ENCODE data around the gene MOCS2. TPM values are rescaled to one million over a fixed set of nuclear protein-coding genes. Genes with fewer than 3 reads are reported as not detected.

MOCS2 gene
- total and polyA plus RNA-seq, 10 of the 15 experiments (the other 5 are each of a cell fraction or from before 2014, with no cell fraction given), result 11.0 to 27.4 (median 22.5) TPM

DNA sequence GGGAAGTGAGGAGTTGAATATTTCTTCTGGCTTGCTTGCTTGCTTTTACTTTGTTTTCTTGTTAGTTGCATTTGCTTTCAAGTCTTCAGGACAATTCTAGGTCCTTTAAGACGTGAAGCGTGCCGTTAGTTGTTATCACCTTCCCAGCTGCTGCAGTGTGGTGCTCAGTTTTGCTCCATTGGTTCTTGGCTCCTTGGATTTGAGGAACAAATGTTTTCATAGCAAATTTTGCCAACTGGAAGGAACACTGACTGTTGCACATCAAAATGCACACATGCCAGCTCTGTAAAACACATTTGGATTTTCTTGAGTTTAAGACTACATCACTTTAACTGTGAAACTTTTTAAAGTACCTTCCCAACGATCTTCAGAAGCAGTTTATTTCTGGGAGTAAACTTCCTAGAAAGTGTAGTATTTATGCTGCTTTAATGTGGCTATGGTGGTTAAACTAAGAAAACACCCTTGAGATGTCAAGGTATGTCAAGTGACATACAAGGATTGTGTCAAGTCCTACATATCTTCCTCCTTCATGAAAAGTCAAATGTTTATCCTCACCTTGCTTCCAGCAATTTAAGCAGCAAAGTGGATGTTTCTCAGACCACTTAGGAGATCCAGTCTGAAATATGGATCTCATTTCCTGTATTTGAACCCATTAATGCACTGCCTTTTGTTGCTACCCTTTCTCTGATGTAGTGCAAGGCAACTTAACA lies 24.9 kb downstream of the MOCS2 start:
- DNase-seq (ENCODE audit: low read depth, low spot score) (no peak), ATAC-seq (no peak), FAIRE-seq (no peak)
- TF ChIP-seq SUPT20H (IDR thresholded peaks at IDR 0.05; ENCODE audit: borderline replicate concordance, control insufficient read depth, low read depth, low read length) (no peak), NR2C2 (IDR thresholded peaks at IDR 0.05; ENCODE audit: borderline replicate concordance, control insufficient read depth, insufficient read length, low read depth) (no peak), MTA2 (IDR thresholded peaks at IDR 0.05; ENCODE audit: low read depth) (no peak), EGR1 (IDR thresholded peaks at IDR 0.05; ENCODE audit: borderline replicate concordance in 1 of 2, low read depth in 2 of 2, low read length in 2 of 2) (no peak), ASH2L (IDR thresholded peaks at IDR 0.05; ENCODE audit: borderline replicate concordance, low read depth) (no peak), PML (IDR thresholded peaks at IDR 0.05; ENCODE audit: low read length) (no peak), RBBP5 (conservative IDR thresholded peaks at IDR 0.05) (no peak), SMAD5 (IDR thresholded peaks at IDR 0.05; ENCODE audit: low read depth) (no peak), BMI1 (IDR thresholded peaks at IDR 0.05; ENCODE audit: borderline replicate concordance) (no peak)
- TF ChIP-seq, protein P1, sequence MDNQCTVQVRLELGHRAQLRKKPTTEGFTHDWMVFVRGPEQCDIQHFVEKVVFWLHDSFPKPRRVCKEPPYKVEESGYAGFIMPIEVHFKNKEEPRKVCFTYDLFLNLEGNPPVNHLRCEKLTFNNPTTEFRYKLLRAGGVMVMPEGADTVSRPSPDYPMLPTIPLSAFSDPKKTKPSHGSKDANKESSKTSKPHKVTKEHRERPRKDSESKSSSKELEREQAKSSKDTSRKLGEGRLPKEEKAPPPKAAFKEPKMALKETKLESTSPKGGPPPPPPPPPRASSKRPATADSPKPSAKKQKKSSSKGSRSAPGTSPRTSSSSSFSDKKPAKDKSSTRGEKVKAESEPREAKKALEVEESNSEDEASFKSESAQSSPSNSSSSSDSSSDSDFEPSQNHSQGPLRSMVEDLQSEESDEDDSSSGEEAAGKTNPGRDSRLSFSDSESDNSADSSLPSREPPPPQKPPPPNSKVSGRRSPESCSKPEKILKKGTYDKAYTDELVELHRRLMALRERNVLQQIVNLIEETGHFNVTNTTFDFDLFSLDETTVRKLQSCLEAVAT (IDR thresholded peaks at IDR 0.05), result no peak
- TF ChIP-seq, protein P2, sequence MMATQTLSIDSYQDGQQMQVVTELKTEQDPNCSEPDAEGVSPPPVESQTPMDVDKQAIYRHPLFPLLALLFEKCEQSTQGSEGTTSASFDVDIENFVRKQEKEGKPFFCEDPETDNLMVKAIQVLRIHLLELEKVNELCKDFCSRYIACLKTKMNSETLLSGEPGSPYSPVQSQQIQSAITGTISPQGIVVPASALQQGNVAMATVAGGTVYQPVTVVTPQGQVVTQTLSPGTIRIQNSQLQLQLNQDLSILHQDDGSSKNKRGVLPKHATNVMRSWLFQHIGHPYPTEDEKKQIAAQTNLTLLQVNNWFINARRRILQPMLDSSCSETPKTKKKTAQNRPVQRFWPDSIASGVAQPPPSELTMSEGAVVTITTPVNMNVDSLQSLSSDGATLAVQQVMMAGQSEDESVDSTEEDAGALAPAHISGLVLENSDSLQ (IDR thresholded peaks at IDR 0.05), result no peak
- TF ChIP-seq, protein P3, sequence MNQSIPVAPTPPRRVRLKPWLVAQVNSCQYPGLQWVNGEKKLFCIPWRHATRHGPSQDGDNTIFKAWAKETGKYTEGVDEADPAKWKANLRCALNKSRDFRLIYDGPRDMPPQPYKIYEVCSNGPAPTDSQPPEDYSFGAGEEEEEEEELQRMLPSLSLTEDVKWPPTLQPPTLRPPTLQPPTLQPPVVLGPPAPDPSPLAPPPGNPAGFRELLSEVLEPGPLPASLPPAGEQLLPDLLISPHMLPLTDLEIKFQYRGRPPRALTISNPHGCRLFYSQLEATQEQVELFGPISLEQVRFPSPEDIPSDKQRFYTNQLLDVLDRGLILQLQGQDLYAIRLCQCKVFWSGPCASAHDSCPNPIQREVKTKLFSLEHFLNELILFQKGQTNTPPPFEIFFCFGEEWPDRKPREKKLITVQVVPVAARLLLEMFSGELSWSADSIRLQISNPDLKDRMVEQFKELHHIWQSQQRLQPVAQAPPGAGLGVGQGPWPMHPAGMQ (IDR thresholded peaks at IDR 0.05; ENCODE audit: borderline replicate concordance), result no peak
- TF ChIP-seq, protein P4, sequence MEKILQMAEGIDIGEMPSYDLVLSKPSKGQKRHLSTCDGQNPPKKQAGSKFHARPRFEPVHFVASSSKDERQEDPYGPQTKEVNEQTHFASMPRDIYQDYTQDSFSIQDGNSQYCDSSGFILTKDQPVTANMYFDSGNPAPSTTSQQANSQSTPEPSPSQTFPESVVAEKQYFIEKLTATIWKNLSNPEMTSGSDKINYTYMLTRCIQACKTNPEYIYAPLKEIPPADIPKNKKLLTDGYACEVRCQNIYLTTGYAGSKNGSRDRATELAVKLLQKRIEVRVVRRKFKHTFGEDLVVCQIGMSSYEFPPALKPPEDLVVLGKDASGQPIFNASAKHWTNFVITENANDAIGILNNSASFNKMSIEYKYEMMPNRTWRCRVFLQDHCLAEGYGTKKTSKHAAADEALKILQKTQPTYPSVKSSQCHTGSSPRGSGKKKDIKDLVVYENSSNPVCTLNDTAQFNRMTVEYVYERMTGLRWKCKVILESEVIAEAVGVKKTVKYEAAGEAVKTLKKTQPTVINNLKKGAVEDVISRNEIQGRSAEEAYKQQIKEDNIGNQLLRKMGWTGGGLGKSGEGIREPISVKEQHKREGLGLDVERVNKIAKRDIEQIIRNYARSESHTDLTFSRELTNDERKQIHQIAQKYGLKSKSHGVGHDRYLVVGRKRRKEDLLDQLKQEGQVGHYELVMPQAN (conservative IDR thresholded peaks at IDR 0.05), result no peak
- Histone ChIP-seq H3K9ac (ENCODE audit: control insufficient read depth, insufficient read depth, low read length) (no peak overlapping the region), H4K20me1 (ENCODE audit: control insufficient read depth, insufficient read depth) (no peaks in the 10 kb centered on the region), H3K4me3 (no peak overlapping the region), H3K27me3 (replicated peaks in 1 of 2; ENCODE audit: control insufficient read depth in 2 of 2, insufficient read depth in 2 of 2, low read length in 1 of 2) (no peaks in the 10 kb centered on the region; a peak in 1 of 4 replicates), H3K4me2 (ENCODE audit: control insufficient read depth, insufficient read depth) (no peak overlapping the region), H3K4me1 (ENCODE audit: control insufficient read depth, insufficient read depth, low read length) (peaks cover 5% of the 10 kb centered on the region; the same call in 1 of the 2 replicates), H3K9me3 (replicated peaks; ENCODE audit: control insufficient read depth, insufficient read depth, low read length) (no peaks in the 10 kb centered on the region), H2AFZ (ENCODE audit: control insufficient read depth, low read depth, low read length) (no peak overlapping the region), H3K79me2 (ENCODE audit: control insufficient read depth, insufficient read depth, low read length) (no peaks in the 10 kb centered on the region), H3K27ac (ENCODE audit: control insufficient read depth, insufficient read depth) (no peak overlapping the region), H3K36me3 (ENCODE audit: control insufficient read depth in 2 of 2, insufficient read depth in 2 of 2, low read length in 1 of 2) (no peaks in the 10 kb centered on the region)
- ChIA-PET POLR2A (no interaction called here), CTCF (no interaction called here), RAD21 (ENCODE audit: unreplicated experiment) (no interaction called here), SMC1A (ENCODE audit: uncharacterized antibody, unreplicated experiment) (no interaction called here)
- in situ Hi-C loops (cut with MboI) (no loop called here), intact Hi-C loops (cut with micrococcal nuclease; ENCODE audit: unreplicated experiment) (no loop called here)
- WGBS (ENCODE audit: insufficient coverage, insufficient replicate concordance, low lambda C conversion rate, missing lambda C conversion rate), result 66% methylated on average over 4 of the region's 4 CpGs
- BruUV-seq (replicated peaks), result no TSS peak
